Measurements from ENCODE around the gene SAMM50.
A peak's percentile ranks its signal among the peaks of the same experiment; 100 is the strongest.

Gene SAMM50

GRCh38 chr22:43955040-43955882 is at the start of gene SAMM50:
Gene SAMM50, plus strand, starts transcription at chr22:43955442. Its CDS starts 136 bp downstream, at chr22:43955578.
- peak; percentile 65 for DNase-seq

GRCh38 chr22:43905681-43906080 is 49.6 kb upstream of the SAMM50 start:
- no peak for DNase-seq

- no peak for DNase-seq
Observed at GRCh38 chr22:43909708-43910107, 45.5 kb upstream of the SAMM50 start.

- no peak for DNase-seq
Observed at GRCh38 chr22:43910178-43910695, 45.0 kb upstream of the SAMM50 start.

GRCh38 chr22:43911351-43911750 is 43.9 kb upstream of the SAMM50 start:
- no peak for DNase-seq

GRCh38 chr22:43917521-43917920 is 37.7 kb upstream of the SAMM50 start:
- DNase-seq = no peak

GRCh38 chr22:43919106-43919973 is 35.9 kb upstream of the SAMM50 start:
- DNase-seq = no peak

GRCh38 chr22:43921370-43921769 is 33.9 kb upstream of the SAMM50 start:
- no peak for DNase-seq

GRCh38 chr22:43922123-43922522 is 33.1 kb upstream of the SAMM50 start:
- DNase-seq = peak; percentile 10

- no peak for DNase-seq
Observed at GRCh38 chr22:43923191-43923590, 32.1 kb upstream of the SAMM50 start.

GRCh38 chr22:43923631-43924464 is 31.4 kb upstream of the SAMM50 start, which contains the start of gene PNPLA3:
Gene PNPLA3, plus strand, starts transcription at chr22:43923805. Its CDS starts 107 bp downstream, at chr22:43923912.
- DNase-seq = peak; percentile 14

- DNase-seq = no peak
Observed at GRCh38 chr22:43924877-43925276, 30.4 kb upstream of the SAMM50 start.

- DNase-seq = no peak
Observed at GRCh38 chr22:43925433-43926348, 29.6 kb upstream of the SAMM50 start.

GRCh38 chr22:43926349-43926710 is 28.9 kb upstream of the SAMM50 start:
- no peak for DNase-seq

GRCh38 chr22:43928468-43928867 is 26.8 kb upstream of the SAMM50 start:
- DNase-seq = no peak

- DNase-seq = no peak
Observed at GRCh38 chr22:43928908-43929307, 26.3 kb upstream of the SAMM50 start.

- DNase-seq = no peak
Observed at GRCh38 chr22:43931771-43932170, 23.5 kb upstream of the SAMM50 start.

GRCh38 chr22:43941449-43941848 is 13.8 kb upstream of the SAMM50 start:
- no peak for DNase-seq

- DNase-seq = no peak
Observed at GRCh38 chr22:43944670-43945430, 10.4 kb upstream of the SAMM50 start.

GRCh38 chr22:43945632-43946383 is 9.4 kb upstream of the SAMM50 start:
- DNase-seq = peak; percentile 17
